ENCODE data around the gene SRRM1.
A peak's percentile ranks its signal among the peaks of the same experiment; 100 is the strongest.

Gene SRRM1, protein sequence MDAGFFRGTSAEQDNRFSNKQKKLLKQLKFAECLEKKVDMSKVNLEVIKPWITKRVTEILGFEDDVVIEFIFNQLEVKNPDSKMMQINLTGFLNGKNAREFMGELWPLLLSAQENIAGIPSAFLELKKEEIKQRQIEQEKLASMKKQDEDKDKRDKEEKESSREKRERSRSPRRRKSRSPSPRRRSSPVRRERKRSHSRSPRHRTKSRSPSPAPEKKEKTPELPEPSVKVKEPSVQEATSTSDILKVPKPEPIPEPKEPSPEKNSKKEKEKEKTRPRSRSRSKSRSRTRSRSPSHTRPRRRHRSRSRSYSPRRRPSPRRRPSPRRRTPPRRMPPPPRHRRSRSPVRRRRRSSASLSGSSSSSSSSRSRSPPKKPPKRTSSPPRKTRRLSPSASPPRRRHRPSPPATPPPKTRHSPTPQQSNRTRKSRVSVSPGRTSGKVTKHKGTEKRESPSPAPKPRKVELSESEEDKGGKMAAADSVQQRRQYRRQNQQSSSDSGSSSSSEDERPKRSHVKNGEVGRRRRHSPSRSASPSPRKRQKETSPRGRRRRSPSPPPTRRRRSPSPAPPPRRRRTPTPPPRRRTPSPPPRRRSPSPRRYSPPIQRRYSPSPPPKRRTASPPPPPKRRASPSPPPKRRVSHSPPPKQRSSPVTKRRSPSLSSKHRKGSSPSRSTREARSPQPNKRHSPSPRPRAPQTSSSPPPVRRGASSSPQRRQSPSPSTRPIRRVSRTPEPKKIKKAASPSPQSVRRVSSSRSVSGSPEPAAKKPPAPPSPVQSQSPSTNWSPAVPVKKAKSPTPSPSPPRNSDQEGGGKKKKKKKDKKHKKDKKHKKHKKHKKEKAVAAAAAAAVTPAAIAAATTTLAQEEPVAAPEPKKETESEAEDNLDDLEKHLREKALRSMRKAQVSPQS

DNA sequence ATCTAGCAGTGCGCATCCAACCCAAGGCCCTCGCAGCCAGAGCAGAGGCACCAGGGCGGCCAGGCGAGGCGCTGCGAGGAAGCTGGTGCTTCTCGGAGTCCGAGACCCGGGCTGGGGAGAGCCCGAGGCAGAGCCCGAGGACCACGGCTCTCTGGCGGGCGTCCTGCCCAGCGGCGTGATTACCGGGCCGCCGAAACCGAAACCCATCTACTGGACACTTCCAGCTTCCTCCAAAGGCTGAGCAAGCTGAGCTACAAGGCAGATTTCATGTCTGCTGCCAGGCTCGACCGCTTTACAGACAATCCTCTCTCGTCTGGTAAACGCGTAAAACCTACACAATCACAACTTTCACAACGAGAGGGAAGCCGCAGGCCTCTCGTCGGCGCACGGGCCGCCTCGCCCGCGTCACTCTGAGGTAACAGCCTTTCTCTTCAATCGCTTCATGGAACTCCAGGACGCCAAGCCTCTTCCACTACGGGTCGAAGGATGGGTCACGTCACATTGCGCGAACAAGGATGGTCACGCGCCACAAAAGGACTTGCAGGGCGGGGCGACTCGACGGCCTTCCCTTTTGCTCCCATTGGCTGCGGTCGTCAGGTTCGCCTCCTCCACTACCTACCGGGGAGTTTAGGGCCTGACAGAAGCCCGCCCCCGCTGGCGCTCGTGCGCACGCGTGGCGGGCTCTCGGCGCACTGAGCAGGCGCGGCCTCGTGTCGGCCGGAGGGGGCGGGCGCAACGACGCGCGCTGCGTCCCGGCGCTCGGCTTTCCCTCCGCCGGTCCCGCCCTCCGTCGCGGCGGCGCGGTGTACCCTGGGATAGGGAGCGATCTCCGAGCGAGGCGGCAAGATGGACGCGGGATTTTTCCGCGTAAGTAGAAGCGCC is at the start of gene SRRM1:
TSS of gene SRRM1 (plus strand) at position 822 of the 882 bp plus-strand sequence. CDS start at position 847, 25 bp downstream.
- Mint-ChIP-seq H3K4me1 (peaks cover 33% of the 10 kb centered on the region), H3K36me3 (ENCODE audit: low read depth) (peaks cover 27% of the 10 kb centered on the region), H3K4me3 (peak within 1 kb of the TSS; percentile 93 to 99 (median 98)), H3K27ac (peak within 1 kb of the TSS; percentile 99 to 100 (median 99)), H3K27me3 (ENCODE audit: low read depth) (peaks cover under 1% of the 10 kb centered on the region), H3K9me3 (no peaks in the 10 kb centered on the region)
- TF ChIP-seq, protein P1, sequence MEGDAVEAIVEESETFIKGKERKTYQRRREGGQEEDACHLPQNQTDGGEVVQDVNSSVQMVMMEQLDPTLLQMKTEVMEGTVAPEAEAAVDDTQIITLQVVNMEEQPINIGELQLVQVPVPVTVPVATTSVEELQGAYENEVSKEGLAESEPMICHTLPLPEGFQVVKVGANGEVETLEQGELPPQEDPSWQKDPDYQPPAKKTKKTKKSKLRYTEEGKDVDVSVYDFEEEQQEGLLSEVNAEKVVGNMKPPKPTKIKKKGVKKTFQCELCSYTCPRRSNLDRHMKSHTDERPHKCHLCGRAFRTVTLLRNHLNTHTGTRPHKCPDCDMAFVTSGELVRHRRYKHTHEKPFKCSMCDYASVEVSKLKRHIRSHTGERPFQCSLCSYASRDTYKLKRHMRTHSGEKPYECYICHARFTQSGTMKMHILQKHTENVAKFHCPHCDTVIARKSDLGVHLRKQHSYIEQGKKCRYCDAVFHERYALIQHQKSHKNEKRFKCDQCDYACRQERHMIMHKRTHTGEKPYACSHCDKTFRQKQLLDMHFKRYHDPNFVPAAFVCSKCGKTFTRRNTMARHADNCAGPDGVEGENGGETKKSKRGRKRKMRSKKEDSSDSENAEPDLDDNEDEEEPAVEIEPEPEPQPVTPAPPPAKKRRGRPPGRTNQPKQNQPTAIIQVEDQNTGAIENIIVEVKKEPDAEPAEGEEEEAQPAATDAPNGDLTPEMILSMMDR (IDR thresholded peaks at IDR 0.05; ENCODE audit: unreplicated experiment in 3 of 3), result no peak

DNA sequence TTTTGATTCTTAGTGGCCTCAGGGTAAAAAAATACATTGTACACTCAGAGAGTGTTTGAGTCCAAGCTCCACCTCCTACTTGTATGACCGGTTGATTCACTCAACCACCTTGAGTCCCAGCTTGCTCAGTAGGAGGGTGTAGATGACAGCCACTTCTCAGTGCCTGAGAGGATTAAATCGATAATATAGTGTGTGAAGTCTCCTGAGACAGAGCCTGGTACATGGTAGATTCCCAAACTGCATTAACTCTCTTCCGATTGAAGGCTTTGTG is 48.8 kb upstream of the SRRM1 start:
- Mint-ChIP-seq H3K36me3 (ENCODE audit: low read depth) (no peaks in the 10 kb centered on the region), H3K27ac (no peak overlapping the region), H3K4me1 (no peaks in the 10 kb centered on the region), H3K9me3 (no peaks in the 10 kb centered on the region), H3K27me3 (ENCODE audit: low read depth) (peaks cover 16% of the 10 kb centered on the region), H3K4me3 (no peak overlapping the region)
- TF ChIP-seq, protein P1 (IDR thresholded peaks at IDR 0.05; ENCODE audit: unreplicated experiment in 3 of 3), result no peak

DNA sequence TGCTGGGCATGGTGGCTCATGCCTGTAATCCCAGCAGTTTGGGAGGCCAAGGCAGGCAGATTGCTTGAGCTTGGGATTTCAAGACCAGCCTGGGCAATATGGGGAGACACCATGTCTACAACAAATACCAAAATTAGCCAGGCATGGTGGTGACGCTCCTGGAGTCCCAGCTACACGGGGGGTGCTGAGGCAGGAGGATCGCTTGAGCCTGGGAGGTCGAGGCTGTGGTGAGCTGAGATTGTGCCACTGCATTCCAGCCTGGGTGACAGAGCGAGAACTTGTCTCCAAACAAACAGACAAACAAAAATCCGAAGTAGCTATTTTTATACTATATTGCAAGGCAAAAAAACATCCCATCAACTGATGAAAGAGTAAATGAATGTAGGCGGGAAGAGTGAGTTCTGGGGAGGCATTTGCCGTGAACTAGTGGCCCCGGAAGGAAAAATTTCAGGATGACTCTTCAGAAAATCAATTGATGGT is 46.7 kb upstream of the SRRM1 start:
- Mint-ChIP-seq H3K4me3 (no peak overlapping the region), H3K36me3 (ENCODE audit: low read depth) (no peaks in the 10 kb centered on the region), H3K27me3 (ENCODE audit: low read depth) (peaks cover 16% of the 10 kb centered on the region), H3K9me3 (no peaks in the 10 kb centered on the region), H3K4me1 (no peaks in the 10 kb centered on the region), H3K27ac (no peak overlapping the region)
- TF ChIP-seq, protein P1 (IDR thresholded peaks at IDR 0.05; ENCODE audit: unreplicated experiment in 3 of 3), result no peak

DNA sequence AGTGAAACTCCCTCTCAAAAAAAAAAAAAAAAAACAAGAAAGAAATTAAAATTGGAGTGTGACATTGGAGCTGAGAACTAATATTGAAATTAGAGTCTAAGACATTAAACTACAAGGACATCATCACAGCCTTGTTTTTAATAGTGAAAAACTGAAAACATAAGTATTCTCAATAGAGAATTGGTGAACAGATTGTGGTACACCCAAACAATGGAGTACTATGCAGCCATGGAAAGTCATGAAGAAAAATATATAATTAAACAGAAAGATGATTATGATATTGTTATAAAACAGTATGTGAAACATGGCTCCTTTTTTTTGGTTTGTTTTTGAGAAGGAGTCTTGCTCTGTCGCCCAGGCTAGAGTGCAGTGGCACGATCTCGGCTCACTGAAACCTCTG is 43.8 kb upstream of the SRRM1 start:
- no peaks in the 10 kb centered on the region for H3K4me1 Mint-ChIP-seq
- H3K27me3 Mint-ChIP-seq (ENCODE audit: low read depth), result peaks cover 14% of the 10 kb centered on the region
- TF ChIP-seq, protein P1 (IDR thresholded peaks at IDR 0.05; ENCODE audit: unreplicated experiment in 3 of 3), result no peak
- no peak overlapping the region for H3K4me3 Mint-ChIP-seq
- no peaks in the 10 kb centered on the region for H3K36me3 Mint-ChIP-seq (ENCODE audit: low read depth)
- H3K9me3 Mint-ChIP-seq, result no peaks in the 10 kb centered on the region
- no peak overlapping the region for H3K27ac Mint-ChIP-seq

DNA sequence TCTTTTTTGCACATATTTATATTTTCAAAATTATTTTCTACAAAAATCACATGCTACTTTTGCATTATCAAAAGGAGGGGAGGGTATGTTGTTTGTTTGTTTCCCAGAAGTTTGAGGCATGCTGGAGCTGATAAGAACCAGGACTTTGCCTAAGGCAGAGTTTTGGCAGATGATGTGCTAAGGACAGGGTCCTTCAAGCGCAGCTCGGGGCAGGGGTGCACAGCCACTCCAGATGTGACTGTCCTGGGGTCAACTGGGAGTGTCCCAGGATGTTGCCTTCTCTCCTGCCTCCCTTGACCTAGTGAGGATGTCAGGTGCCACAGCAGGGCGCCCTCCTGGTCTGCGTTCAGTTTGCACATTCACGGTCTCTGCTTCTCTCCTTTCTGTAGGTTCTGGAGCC is 42.6 kb upstream of the SRRM1 start:
- H3K27me3 Mint-ChIP-seq (ENCODE audit: low read depth), result peaks cover 8% of the 10 kb centered on the region
- no peaks in the 10 kb centered on the region for H3K36me3 Mint-ChIP-seq (ENCODE audit: low read depth)
- H3K9me3 Mint-ChIP-seq, result no peaks in the 10 kb centered on the region
- H3K4me3 Mint-ChIP-seq, result no peak overlapping the region
- TF ChIP-seq, protein P1 (IDR thresholded peaks at IDR 0.05; ENCODE audit: unreplicated experiment in 3 of 3), result no peak
- no peak overlapping the region for H3K27ac Mint-ChIP-seq
- no peaks in the 10 kb centered on the region for H3K4me1 Mint-ChIP-seq

Data from nephron (organoid).